Stimulated activated CD4-positive, alpha-beta T cell treated with anti-CD3 and anti-CD28 coated beads, TNF-alpha, amount 100 ng/mL, for 48 hours (primary cell): Measurements from ENCODE around the gene SIL1.
"Not testable (repeated sequence)": the region's sequence is repeated elsewhere in the genome, so short reads cannot be mapped to it uniquely, and the experiment has no call there.

Source experiments
- DNase-seq, 3 donors: peaks; one replicate each; pipeline ENCODE4 v3.0.0-alpha.2; 2020; ENCODE audit warnings: low read depth in 3 of 3

Gene SIL1

DNA sequence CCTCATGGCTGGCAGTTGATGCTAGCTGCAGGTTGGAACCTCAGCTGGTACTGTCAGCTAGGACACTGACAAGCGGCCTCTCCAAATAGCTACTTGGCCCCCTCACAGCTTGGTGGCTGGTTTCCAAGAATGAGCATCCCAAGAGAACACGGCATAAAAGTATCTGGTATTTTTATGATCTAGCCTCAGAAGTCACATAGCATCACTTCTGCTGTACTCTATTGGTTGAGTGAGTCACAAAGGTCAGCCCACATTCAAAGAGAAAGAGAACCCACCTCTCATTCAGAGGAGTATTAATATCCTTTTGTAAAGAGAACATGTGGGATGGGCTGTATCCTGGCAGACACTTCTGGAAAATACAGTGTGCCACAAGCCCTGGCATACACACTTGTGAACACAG, 6.0 kb upstream of the SIL1 start:
- DNase-seq: no peak

GRCh38 chr5:139199321-139199720, 1.2 kb upstream of the SIL1 start:
- no peak for DNase-seq

DNA sequence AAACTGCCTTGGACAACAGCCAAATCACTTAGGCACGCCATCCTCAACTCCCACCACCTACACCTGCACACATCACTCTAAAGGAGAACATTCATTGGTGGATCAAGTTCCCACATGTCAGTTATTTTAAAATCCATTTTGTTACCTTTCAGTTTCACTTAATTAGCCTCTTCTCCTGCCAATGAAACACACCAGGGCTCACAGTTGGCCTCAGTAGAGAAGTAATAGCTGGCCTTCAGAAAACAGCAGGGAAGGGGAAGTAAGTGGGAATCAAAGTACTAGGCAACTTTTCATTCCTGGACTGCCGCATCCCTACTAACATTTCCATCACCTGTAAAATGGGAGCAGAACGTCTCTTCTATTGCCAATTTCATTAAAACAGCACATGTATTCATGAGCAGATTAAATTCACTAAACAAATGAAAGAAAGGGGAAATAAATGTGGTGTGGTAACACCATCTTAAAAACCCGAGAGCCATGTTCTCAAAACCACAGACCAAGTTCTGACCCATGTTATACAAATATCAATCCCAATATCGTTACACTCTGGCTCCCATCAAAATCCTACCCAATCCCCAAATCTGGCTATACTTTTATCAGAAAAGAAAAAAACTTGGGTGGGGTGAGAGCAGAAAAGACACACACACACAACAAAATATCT, 1.7 kb downstream of the SIL1 start:
- DNase-seq: no peak

GRCh38 chr5:139194486-139194885, 3.7 kb downstream of the SIL1 start:
- no peak for DNase-seq

- DNase-seq: no peak
These were observed 4.2 kb downstream of the SIL1 start for GRCh38 chr5:139193928-139194327.

DNA sequence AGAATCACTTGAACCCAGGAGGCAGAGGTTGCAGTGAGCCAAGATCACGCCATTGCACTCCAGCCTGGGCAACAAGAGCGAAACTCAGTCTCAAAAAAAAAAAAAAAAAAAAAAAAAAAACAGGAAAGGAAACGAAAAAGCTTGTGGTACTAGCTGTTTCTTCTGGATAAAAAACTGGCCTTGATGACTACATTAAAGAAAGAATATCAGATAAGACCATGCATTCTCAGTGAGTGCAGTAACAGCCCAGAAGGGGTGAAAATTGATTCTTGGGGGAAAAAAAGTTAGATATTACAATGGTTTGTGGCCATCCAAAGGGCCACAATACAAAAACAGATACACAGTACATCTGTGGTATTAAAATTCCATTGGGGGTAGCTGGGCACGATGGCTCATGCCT, 5.3 kb downstream of the SIL1 start:
- not testable (repeated sequence) for DNase-seq

- DNase-seq: not testable (repeated sequence)
These were observed 6.2 kb downstream of the SIL1 start for GRCh38 chr5:139191954-139192353.

GRCh38 chr5:139190125-139190524, 8.0 kb downstream of the SIL1 start:
- no peak for DNase-seq

DNA sequence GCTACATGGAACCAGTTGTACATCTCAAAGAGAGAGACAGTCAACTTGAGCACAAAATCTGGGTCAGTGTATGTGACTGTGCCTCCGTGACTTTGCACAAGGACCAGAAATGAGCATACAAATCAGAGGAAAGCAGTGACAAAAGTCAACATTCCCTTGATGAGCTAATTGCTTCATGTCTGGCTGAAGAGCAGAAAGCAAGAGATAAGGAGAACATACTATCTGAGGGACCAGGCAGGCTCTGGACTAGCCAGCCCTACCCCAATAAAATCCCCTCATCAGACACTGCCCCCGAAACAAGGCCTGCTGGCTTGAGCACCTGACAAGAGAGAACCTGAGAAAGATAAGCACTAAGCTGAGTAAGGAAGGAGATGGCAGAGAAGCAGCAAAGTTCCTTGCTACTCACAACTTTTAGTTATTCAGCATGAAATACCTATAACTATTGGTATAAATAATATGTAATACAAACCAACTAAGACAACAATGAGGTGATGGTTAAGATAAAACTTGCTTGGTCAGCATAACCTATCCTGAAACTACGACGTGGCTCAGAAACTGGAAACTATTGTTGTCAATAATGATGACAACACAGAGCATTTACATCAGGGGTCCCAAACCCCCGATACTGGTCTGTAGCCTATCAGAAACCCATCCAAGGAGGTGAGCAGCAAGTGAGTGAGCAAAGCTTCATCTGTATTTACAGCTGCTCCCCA, 9.5 kb downstream of the SIL1 start:
- DNase-seq: no peak

DNA sequence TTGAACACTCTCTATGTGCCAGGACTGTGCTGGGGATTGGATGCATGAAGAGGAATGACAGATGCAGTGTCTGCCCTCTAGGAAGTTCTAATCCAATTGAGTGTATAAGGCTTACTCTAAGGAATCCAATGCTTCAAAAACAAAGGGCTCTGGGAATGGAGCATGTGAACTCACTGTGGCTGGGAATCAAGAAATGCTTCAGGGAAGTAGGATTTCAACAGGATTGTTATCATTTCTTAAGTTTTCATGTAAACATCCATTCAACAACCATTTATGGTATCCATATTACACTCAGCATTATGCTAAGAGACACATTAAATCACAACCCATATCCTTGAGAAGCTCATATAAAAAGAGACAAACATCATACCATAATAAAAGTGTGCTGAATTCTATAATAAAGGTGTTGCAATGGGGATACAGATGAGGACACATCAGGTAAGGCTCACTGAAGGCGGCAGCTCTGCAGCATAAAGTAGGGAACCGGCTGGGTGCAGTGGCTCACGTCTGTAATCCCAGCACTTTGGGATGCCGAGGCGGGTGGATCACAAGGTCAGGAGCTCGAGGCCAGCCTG, 11.3 kb downstream of the SIL1 start:
- no peak for DNase-seq

DNA sequence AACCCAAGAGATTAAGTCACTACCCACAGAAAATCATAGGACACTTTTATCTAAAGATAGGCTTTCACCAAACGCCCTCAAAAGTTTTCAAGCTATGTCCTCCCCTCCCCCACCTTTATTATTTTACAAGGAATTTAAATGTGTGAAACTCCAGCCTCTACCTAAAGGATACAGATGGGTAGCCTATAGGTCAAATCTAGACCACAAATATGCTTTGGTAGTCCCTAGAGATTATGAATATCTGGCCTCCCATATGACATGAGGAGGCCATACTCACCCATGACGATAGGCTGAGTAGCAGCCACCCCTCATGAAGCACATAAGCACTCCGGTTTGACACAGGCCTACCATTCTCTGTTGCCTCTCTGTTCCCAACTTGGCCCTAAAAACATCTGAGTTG, 11.9 kb downstream of the SIL1 start:
- no peak for DNase-seq

GRCh38 chr5:139185589-139185988, 12.6 kb downstream of the SIL1 start:
- no peak for DNase-seq

GRCh38 chr5:139183502-139183901, 14.7 kb downstream of the SIL1 start:
- DNase-seq: no peak

GRCh38 chr5:139182528-139183296, 15.5 kb downstream of the SIL1 start:
- DNase-seq: no peak

DNA sequence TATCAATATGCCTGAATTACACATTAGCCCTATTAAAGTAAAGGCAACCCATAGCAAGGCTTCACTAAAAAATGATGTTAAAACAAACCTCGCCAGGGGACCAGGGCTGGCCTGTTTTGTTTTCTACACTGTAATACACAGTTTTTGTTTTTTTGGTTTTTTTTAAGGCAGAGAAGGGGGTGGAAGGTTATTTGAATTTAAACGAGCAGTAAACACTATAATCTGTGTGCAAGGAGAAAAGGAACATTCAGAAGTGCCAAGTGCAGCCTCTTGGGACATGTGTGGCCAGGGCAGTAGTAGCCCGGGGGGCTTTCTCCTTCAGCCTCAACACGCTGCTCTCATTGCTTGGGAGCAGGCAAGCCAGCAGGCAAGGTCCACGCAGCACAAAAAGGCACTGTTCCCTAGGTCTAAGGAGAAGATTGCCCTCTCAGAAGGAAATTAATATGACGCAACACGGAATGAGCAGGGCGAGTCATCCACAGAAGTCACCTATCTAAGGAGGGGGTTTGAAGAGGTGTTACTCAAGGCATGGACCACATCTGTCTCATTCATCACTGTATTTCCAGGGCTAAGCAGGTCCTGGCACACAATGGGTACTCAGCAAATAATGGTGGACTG, 16.2 kb downstream of the SIL1 start:
- no peak for DNase-seq

DNA sequence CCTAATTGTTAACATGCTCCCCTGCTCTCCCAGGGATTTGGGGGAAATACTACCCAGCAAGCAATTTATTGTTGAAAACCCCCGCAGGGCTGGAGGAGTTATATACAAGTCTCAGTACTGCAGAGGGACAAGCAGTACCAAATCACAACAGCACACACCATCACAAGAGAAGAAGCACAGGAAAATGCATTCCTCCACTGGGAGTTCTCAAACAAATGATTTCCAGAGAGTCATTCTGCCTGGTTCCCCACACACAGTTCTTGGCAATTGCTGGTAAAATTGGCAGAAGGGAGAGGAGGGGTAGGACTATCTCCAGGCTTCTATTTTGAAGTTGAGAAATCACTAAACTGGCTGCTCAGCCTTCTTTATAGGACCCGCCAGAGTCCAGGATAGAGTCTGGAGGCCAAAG, 16.8 kb downstream of the SIL1 start:
- no peak for DNase-seq

- DNase-seq: no peak
These were observed 17.3 kb downstream of the SIL1 start for GRCh38 chr5:139180850-139181249.

DNA sequence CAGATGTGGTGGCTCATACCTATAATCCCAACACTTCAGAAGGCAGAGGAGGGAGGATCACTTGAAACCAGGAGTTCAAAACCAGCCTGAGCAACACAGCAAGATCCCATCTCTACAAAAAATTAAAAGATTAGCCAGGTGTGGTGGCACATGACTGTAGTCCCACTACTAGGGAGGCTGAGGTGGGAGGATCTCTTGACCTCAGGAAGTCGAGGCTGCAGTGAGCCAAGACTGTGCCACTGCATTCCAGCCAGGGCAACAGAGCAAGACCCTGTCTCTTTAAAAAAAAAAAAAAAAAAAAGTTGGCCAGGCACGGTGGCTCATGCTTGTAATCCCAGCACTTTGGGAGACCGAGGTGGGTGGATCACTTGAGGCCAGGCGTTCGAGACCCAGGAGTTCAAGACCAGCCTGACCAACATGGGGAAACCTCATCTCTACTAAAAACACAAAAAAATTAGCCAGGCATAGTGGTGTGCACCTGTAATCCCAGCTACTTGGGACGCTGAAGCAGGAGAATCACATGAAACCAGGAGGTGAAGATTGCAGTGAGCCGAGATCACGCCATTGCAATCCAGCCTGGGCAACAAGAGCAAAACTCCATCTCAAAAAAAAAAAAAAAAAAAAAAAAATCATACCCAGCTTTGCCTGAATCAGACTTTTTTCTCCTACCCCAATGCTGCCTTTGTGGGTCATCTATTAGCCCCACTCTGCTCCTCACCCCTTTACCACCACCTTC, 18.2 kb downstream of the SIL1 start:
- DNase-seq: not testable (repeated sequence)

DNA sequence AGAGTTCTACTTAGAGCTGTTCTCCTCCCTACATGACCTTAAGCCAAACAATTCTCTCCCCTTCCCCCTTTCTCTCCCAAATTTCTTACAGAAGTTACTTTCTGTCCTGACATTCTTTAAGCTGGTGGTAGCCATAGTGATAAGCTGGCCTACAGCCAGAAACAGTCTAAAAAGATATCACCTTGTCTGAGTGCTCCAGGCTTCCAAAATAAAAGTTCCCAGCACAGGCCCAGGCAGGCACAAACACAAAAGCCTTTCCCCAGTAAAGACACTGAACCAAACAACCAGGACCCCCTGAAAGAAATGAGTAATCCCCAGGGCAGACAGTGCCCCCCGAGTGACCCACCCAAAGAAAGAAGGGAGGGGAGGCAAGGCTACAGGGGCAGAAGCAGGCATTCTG, 19.2 kb downstream of the SIL1 start:
- DNase-seq: no peak

- DNase-seq: no peak
These were observed 19.6 kb downstream of the SIL1 start for GRCh38 chr5:139178589-139178917.

DNA sequence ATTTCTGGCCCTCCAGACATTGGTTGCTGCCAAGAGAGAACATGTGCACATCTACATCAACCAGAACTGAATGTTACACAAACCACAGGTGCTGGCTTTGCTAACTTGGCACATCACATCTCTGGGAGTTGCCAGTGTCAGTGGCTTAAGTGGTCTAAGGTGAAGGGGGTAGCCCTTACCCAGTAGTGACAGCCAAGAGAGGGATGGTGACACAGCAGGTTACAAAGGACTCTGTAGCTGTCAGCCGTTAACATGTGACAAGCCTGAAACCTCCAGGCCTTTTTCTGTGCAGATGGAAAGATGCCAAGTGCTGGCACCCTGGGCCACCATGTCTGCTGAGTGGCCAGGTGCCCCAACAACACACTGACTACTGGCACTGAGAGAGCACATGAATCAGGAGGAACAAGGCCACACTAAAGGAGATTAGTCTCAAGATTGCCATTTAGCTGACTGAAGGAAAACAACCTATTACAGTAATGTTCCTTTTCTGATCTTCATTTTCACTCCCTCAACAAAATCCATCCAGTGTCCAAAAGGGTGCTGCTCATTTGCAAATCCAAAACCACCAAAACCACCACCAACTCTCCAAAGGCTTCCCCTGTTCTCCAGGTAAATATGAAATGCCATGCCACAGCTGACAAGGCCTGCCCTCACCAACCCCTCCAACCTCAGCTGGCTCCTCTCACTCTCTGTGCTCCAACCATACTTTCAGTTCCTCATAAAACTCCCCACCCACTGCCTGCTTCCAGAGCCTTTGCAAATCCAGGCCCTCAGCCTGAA, 20.2 kb downstream of the SIL1 start:
- DNase-seq: no peak
